ENCODE data around the gene SPART.
A peak's percentile ranks its signal among the peaks of the same experiment; 100 is the strongest.
"Not testable (repeated sequence)": the region's sequence is repeated elsewhere in the genome, so short reads cannot be mapped to it uniquely, and the experiment has no call there.

Gene SPART

GRCh38 chr13:36354842-36355623 is 8.8 kb upstream of the SPART start:
- DNase-seq (ENCODE audit: low read depth) = no peak

- no peak for DNase-seq (ENCODE audit: low read depth)
Observed at GRCh38 chr13:36353001-36353400, 6.8 kb upstream of the SPART start.

- no peak for DNase-seq (ENCODE audit: low read depth)
Observed at GRCh38 chr13:36352350-36352749, 6.2 kb upstream of the SPART start.

- no peak for DNase-seq (ENCODE audit: low read depth)
Observed at GRCh38 chr13:36347531-36348210, 1.5 kb upstream of the SPART start.

GRCh38 chr13:36345438-36346221 is 564 bp downstream of the SPART start:
- DNase-seq (ENCODE audit: low read depth) = peak; percentile 46

- DNase-seq (ENCODE audit: low read depth) = no peak
Observed at GRCh38 chr13:36344886-36345437, 1.2 kb downstream of the SPART start.

- no peak for DNase-seq (ENCODE audit: low read depth)
Observed at GRCh38 chr13:36344173-36344572, 2.0 kb downstream of the SPART start.

GRCh38 chr13:36343766-36344165 is 2.4 kb downstream of the SPART start:
- DNase-seq (ENCODE audit: low read depth) = no peak

- DNase-seq (ENCODE audit: low read depth) = no peak
Observed at GRCh38 chr13:36342715-36343114, 3.5 kb downstream of the SPART start.

GRCh38 chr13:36341718-36342117 is 4.5 kb downstream of the SPART start:
- DNase-seq (ENCODE audit: low read depth) = no peak

- no peak for DNase-seq (ENCODE audit: low read depth)
Observed at GRCh38 chr13:36339600-36340155, 6.5 kb downstream of the SPART start.

- no peak for DNase-seq (ENCODE audit: low read depth)
Observed at GRCh38 chr13:36337938-36338641, 8.1 kb downstream of the SPART start.

- DNase-seq (ENCODE audit: low read depth) = no peak
Observed at GRCh38 chr13:36332986-36333385, 13.2 kb downstream of the SPART start.

GRCh38 chr13:36332255-36332654 is 13.9 kb downstream of the SPART start:
- not testable (repeated sequence) for DNase-seq (ENCODE audit: low read depth)

GRCh38 chr13:36331280-36331679 is 14.9 kb downstream of the SPART start:
- DNase-seq (ENCODE audit: low read depth) = no peak

GRCh38 chr13:36329361-36329760 is 16.8 kb downstream of the SPART start:
- DNase-seq (ENCODE audit: low read depth) = no peak

GRCh38 chr13:36328821-36329220 is 17.4 kb downstream of the SPART start:
- DNase-seq (ENCODE audit: low read depth) = no peak

- DNase-seq (ENCODE audit: low read depth) = no peak
Observed at GRCh38 chr13:36325912-36326311, 20.3 kb downstream of the SPART start.

GRCh38 chr13:36324881-36325280 is 21.3 kb downstream of the SPART start:
- DNase-seq (ENCODE audit: low read depth) = not testable (repeated sequence)

- no peak for DNase-seq (ENCODE audit: low read depth)
Observed at GRCh38 chr13:36323951-36324566, 22.1 kb downstream of the SPART start.

- DNase-seq (ENCODE audit: low read depth) = no peak
Observed at GRCh38 chr13:36323408-36323807, 22.8 kb downstream of the SPART start.

Measured in HS-27A (cell line).